Bronchial epithelial cell (primary cell): ENCODE measurements around the gene ABCE1. TPM values are rescaled to one million over a fixed set of nuclear protein-coding genes. Genes with fewer than 3 reads are reported as not detected.
A peak's percentile ranks its signal among the peaks of the same experiment; 100 is the strongest.

Source experiments
- DNase-seq: peaks from one replicate; pipeline ENCODE4 v3.0.0-alpha.2; 2010; ENCODE audit warnings: low read depth
- FAIRE-seq: peaks from 2 replicates; lab custom pipeline; 2011; peaks lifted over from hg19 to GRCh38; lab: Jason Lieb, UNC
- H3K27me3 ChIP-seq: 2 replicates; pipeline ENCODE4 v1.5.1; 2011; ENCODE audit warnings: low read length; ENCODE audit not compliant: control insufficient read depth, insufficient read depth
- H3K36me3 ChIP-seq: 2 replicates; pipeline ENCODE4 v1.5.1; 2011; ENCODE audit warnings: low read length; ENCODE audit not compliant: control insufficient read depth, insufficient read depth
- H3K4me3 ChIP-seq: 2 replicates; pipeline ENCODE4 v1.5.1; 2011; ENCODE audit warnings: mild to moderate bottlenecking, low read depth, low read length, control low read depth
- CTCF ChIP-seq: IDR thresholded peaks from 2 replicates; pipeline ENCODE4 v1.5.1; 2011; ENCODE audit warnings: mild to moderate bottlenecking, moderate library complexity, low read length, control low read depth, inconsistent platforms; ENCODE audit not compliant: insufficient read depth, severe bottlenecking
- total RNA-seq: library from RNA; depleted of rRNA; stranded (reverse); fragments of >200 nt; gene quantifications from 2 replicates; pipeline ENCODE4 v1.2.1, GENCODE V29; 2014

The ABCE1 gene
- total RNA-seq, 1 donor from 2014 or later, result 186 TPM

GRCh38 chr4:145178740-145179280 is 80.7 kb downstream of the ABCE1 start:
- no peak for FAIRE-seq
- TF ChIP-seq CTCF, result no peak
- DNase-seq, result no peak

More at GRCh38 chr4:145178740-145179280, 80.7 kb downstream of the ABCE1 start:
- no peaks in the 10 kb centered on the region for H3K27me3 ChIP-seq
- peak overlapping the region; percentile 77 for H3K4me3 ChIP-seq
- peaks cover 3% of the 10 kb centered on the region for H3K36me3 ChIP-seq

Other genes with a start within 250 kb of the ABCE1 start
- gene ANAPC10, start 115 bp upstream of the ABCE1 start, total RNA-seq, result 27.1 and 27.4 TPM in 2 replicates
- 22.9 TPM in 2 replicates for gene OTUD4, start 82.3 kb downstream of the ABCE1 start, total RNA-seq